H1 (cell line): ENCODE measurements around the gene UNC13D. TPM values are rescaled to one million over a fixed set of nuclear protein-coding genes. Genes with fewer than 3 reads are reported as not detected.

Source experiments
- CBX8 ChIP-seq: fragments of 300-800, 300-1000 bp; sonication (generic); IDR thresholded peaks from 2 replicates; pipeline ENCODE4 v1.7.1; 2016; ENCODE audit warnings: low read depth, low read length, borderline replicate concordance
- CTBP2 ChIP-seq: IDR thresholded peaks from 2 replicates; pipeline ENCODE4 v1.7.0; 2011; ENCODE audit warnings: borderline replicate concordance, mild to moderate bottlenecking, moderate library complexity, mixed read lengths, low read length; ENCODE audit not compliant: insufficient read depth, insufficient read length
- E2F6 ChIP-seq: IDR thresholded peaks from 2 replicates; pipeline ENCODE4 v1.6.1; 2012; ENCODE audit warnings: inconsistent platforms
- EP300 ChIP-seq, 2 experiments: IDR thresholded peaks; 1 replicate in 1 of 2; 2 replicates in 1 of 2; pipeline ENCODE4 v1.6.1; 2011 to 2012; ENCODE audit warnings: low read depth in 2 of 2, low read length in 2 of 2, mild to moderate bottlenecking in 2 of 2, borderline replicate concordance in 1 of 2, inconsistent platforms in 1 of 2, moderate library complexity in 1 of 2
- GABPA ChIP-seq: IDR thresholded peaks from 2 replicates; pipeline ENCODE4 v1.6.1; 2011; ENCODE audit warnings: mild to moderate bottlenecking, low read length, moderate library complexity, borderline replicate concordance; ENCODE audit not compliant: insufficient read depth
- JUN ChIP-seq: IDR thresholded peaks from 2 replicates; pipeline ENCODE4 v1.6.1; 2011; ENCODE audit warnings: low read depth, mild to moderate bottlenecking, improper control_type of control experiment, low read length
- KDM1A ChIP-seq: fragments of 200-600, 300-600 bp; sonication (generic); IDR thresholded peaks from 2 replicates; pipeline ENCODE4 v1.7.1; 2016; ENCODE audit warnings: mild to moderate bottlenecking, low read length, borderline replicate concordance
- KDM4A ChIP-seq: IDR thresholded peaks from one replicate; pipeline ENCODE4 v1.7.1; 2012; ENCODE audit warnings: low read depth, mild to moderate bottlenecking, moderate library complexity, low read length, inconsistent platforms; ENCODE audit not compliant: severe bottlenecking
- MAX ChIP-seq: IDR thresholded peaks from 2 replicates; pipeline ENCODE4 v1.6.1; 2012; ENCODE audit warnings: inconsistent platforms
- RFX5 ChIP-seq: IDR thresholded peaks from 2 replicates; pipeline ENCODE4 v1.6.1; 2011; ENCODE audit warnings: low read depth, low read length, improper control_type of control experiment, borderline replicate concordance
- SAP30 ChIP-seq: fragments of 300-600 bp; sonication (generic); IDR thresholded peaks from 2 replicates; pipeline ENCODE4 v1.7.1; 2012; ENCODE audit warnings: low read length, moderate library complexity, mild to moderate bottlenecking, inconsistent platforms; ENCODE audit not compliant: insufficient read depth, insufficient replicate concordance
- SIN3A ChIP-seq, 2 experiments: IDR thresholded peaks in 1 of 2; conservative IDR thresholded peaks in 1 of 2; 2 replicates each; pipeline ENCODE4 v1.6.1; 2011 to 2012; ENCODE audit warnings: low read length in 2 of 2, improper control_type of control experiment in 1 of 2, low read depth in 1 of 2, mild to moderate bottlenecking in 1 of 2
- SIRT6 ChIP-seq: IDR thresholded peaks from one replicate; pipeline ENCODE4 v1.7.1; 2012; ENCODE audit warnings: low read length, inconsistent platforms
- SP1 ChIP-seq: IDR thresholded peaks from 2 replicates; pipeline ENCODE4 v1.6.1; 2011; ENCODE audit warnings: low read depth, low read length
- TEAD4 ChIP-seq: IDR thresholded peaks from 2 replicates; pipeline ENCODE4 v1.6.1; 2012; ENCODE audit warnings: low read depth, low read length, inconsistent platforms, mixed read lengths
- polyA plus RNA-seq, 7 experiments: library from polyadenylated mRNA; depleted of rRNA in 3 of 7; stranded (reverse) in 5 of 7; unstranded in 2 of 7; fragments of >200 nt in 5 of 7; fragments of 200-250 nt in 2 of 7; gene quantifications; 1 replicate in 5 of 7; 2 replicates in 1 of 7; 4 replicates in 1 of 7; pipeline versions ENCODE4 v1.2.1 to v1.2.3, GENCODE V29; 2011 to 2013; ENCODE audit warnings: missing spikeins in 2 of 7, mixed read lengths in 2 of 7
- total RNA-seq: library from RNA; stranded (reverse); fragmentation: NEBNext Ultra II Directional; extraction: Animal tissue kit (Norgen Biotek cat#: 25700); gene quantifications from 2 replicates; pipeline ENCODE4 v1.2.1, GENCODE V29; 2021
- TF ChIP-seq, protein P1 (sequence below): IDR thresholded peaks from 2 replicates; pipeline ENCODE4 v1.6.1; 2011; ENCODE audit warnings: low read length, improper control_type of control experiment

Gene UNC13D
- total and polyA plus RNA-seq, 2 of the 8 experiments (the other 6 are each of a cell fraction or from before 2014, with no cell fraction given), result 3.6 to 8.4 TPM

DNA sequence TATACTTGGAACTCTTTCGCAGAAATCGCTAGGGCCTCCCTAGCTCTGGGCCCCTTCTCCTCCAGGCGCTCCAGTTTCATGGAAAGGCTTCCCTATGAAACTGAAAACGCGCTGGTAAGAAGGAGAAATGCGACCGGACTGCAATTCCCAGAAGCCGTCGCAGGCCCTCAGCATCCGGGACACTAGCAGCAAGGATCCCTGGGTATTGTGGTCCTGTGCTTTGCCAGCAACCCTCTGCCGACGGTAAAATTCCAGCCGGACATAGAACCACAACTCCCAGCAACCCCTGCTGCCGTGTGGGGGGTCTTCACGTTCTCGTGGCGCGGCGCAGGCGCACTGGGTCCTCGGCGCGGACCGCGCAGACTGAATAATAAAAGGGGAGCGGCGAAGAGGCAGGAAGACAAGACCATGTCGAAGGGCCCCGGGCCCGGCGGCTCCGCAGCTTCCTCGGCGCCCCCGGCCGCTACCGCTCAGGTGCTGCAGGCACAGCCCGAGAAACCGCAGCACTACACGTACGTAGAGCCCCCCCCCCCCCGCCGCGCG is 59.7 kb downstream of the UNC13D start, which contains the start of gene UNK (continued):
- TF ChIP-seq CBX8, result no peak
- no peak for TF ChIP-seq KDM4A
- no peak for TF ChIP-seq CTBP2
- TF ChIP-seq RFX5, result no peak
- no peak for TF ChIP-seq GABPA
- TF ChIP-seq, protein P1, sequence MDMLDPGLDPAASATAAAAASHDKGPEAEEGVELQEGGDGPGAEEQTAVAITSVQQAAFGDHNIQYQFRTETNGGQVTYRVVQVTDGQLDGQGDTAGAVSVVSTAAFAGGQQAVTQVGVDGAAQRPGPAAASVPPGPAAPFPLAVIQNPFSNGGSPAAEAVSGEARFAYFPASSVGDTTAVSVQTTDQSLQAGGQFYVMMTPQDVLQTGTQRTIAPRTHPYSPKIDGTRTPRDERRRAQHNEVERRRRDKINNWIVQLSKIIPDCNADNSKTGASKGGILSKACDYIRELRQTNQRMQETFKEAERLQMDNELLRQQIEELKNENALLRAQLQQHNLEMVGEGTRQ, result no peak
- no peak for TF ChIP-seq EP300 (IDR thresholded peaks at IDR 0.05; ENCODE audit: borderline replicate concordance in 1 of 2, low read depth in 2 of 2, low read length in 2 of 2)
- TF ChIP-seq SIRT6, result no peak
- no peak; a peak in 1 of 4 replicates for TF ChIP-seq SIN3A (conservative IDR thresholded peaks at IDR 0.05 in 1 of 2, IDR thresholded peaks at IDR 0.05 in 1 of 2; ENCODE audit: low read depth in 1 of 2, low read length in 2 of 2)
- TF ChIP-seq MAX, result no peak
- no peak for TF ChIP-seq E2F6
- peak; percentile 93 for TF ChIP-seq TEAD4
- TF ChIP-seq SAP30, result no peak
- TF ChIP-seq KDM1A, result no peak
- TF ChIP-seq SP1, result peak; percentile 72
- TF ChIP-seq JUN, result no peak
